A549 treated with AZD9567 at 1 μM for 4 hours (cell line): Measurements from ENCODE around the gene TERF2IP. TPM values are rescaled to one million over a fixed set of nuclear protein-coding genes. Genes with fewer than 3 reads are reported as not detected.

Experiments used
- total RNA-seq: library from RNA; stranded (reverse); fragments of 200-300 nt; extraction: Qiagen RNA extraction; gene quantifications from 5 replicates; pipeline ENCODE4 v1.2.3, GENCODE V29; 2022; ENCODE audit not compliant: insufficient read depth

TERF2IP gene, protein sequence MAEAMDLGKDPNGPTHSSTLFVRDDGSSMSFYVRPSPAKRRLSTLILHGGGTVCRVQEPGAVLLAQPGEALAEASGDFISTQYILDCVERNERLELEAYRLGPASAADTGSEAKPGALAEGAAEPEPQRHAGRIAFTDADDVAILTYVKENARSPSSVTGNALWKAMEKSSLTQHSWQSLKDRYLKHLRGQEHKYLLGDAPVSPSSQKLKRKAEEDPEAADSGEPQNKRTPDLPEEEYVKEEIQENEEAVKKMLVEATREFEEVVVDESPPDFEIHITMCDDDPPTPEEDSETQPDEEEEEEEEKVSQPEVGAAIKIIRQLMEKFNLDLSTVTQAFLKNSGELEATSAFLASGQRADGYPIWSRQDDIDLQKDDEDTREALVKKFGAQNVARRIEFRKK
- 45.4 to 51.7 TPM (median 47.7 TPM) in 5 replicates for total RNA-seq

GRCh38 chr16:75647492-75648264 is at the start of gene TERF2IP, which contains the start of gene KARS1:
TERF2IP (plus strand) TSS chr16:75647773; CDS start chr16:75647883, 110 bp downstream.
KARS1 (minus strand) TSS chr16:75647665; CDS start chr16:75647639, 26 bp downstream.

DNA sequence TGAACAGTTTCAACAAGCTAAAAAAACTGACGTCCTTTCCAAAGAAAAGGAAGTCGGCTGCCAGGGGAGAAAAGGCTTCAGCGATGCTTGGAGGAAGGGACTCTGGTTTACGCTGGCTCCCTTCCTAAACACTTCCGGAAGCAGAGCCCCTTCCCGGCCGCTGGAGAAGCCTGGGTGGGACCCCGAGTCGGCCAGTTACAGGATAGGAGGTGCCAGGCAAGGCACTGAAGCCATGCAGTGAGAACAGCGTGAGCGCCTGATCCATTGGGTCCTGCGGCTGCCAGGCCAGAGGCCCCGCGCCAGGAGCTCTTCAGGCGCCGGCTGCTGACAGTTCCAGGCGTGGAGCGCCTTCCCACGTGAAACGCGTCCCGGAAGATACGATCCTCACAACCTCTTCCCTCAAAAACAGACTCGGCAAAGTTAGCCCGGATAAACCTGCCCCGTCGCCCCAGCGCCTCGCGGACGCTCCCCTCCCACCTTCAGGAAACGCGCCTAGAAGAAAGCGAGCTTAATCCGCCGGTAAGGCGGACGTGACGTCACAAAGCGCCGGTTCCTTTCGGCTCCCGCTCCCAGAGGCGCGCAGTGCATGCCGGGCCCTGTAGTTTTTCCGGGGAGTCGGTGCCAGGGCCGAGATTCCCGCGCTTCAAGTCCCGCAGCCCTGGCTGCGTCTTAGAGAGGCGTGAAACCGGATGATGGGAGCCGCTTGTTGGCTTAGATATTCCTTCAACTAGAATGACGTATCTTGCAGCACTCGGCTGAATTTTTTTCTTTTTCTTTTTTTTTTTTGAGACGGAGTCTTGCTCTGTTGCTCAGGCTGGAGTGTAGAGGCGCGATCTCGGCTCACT is 24.6 kb upstream of the TERF2IP start, which contains the start of gene ADAT1:
Gene ADAT1 (minus strand): TSS at position 521 of the 845 bp plus-strand sequence. CDS start 2,482 bp downstream, outside the sequence.

DNA sequence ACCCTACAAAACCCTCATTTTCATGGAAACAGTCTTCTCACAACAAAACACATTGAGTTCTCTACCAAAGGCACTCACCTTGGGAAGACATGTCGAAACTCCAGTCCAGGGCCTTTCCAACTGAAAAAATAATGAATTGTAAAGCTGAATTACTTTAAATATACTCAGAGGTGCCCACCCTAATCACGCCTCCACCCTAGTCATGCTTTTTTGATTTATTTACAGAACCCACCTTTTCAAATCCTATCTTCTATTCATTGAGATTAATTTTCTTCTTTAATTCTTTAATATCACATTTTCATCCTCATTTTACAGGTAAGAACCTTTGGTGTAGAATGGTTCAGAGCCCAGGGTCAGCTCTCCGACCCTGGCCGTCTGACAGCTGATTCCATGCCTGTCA is 29.3 kb downstream of the TERF2IP start, which contains the start of gene CPHXL2:
Gene CPHXL2 (minus strand): TSS at position 101 of the 400 bp plus-strand sequence. CDS start 10 bp downstream, at position 91.

GRCh38 chr16:75701361-75701760 is 53.8 kb downstream of the TERF2IP start, which contains the start of gene DUXB:
DUXB (minus strand) TSS chr16:75701461; CDS start chr16:75701418, 43 bp downstream.

Other genes starting within 250 kb of the TERF2IP start
- gene CFDP1, start 214.3 kb upstream of the TERF2IP start, total RNA-seq: 53.9 to 76.5 TPM (median 61.0 TPM) in 5 replicates
- gene TMEM170A, start 183.1 kb upstream of the TERF2IP start, total RNA-seq: 15.2 to 18.3 TPM (median 16.9 TPM) in 5 replicates
- gene CHST6, start 152.3 kb upstream of the TERF2IP start, total RNA-seq: 0.12 to 0.20 TPM (median 0.14 TPM) in 4 of 5 replicates, not detected in the other
- 0.03 to 0.18 TPM (median 0.03 TPM) in 3 of 5 replicates, not detected in the others for gene CHST5, start 111.7 kb upstream of the TERF2IP start, total RNA-seq
- 9.4 to 12.9 TPM (median 10.5 TPM) in 5 replicates for gene TMEM231, start 91.5 kb upstream of the TERF2IP start, total RNA-seq
- 76.4 to 95.7 TPM (median 90.8 TPM) in 5 replicates for gene GABARAPL2, start 81.4 kb upstream of the TERF2IP start, total RNA-seq
- gene ADAT1, start 24.5 kb upstream of the TERF2IP start, total RNA-seq: 28.4 to 40.0 TPM (median 39.5 TPM) in 5 replicates
- 155 to 203 TPM (median 165 TPM) in 5 replicates for gene KARS1, start 108 bp upstream of the TERF2IP start, total RNA-seq
- not detected in 5 replicates for gene CPHXL2, start 29.2 kb downstream of the TERF2IP start, total RNA-seq
- 0.07 TPM in 1 of 5 replicates, not detected in the others for gene DUXB, start 53.7 kb downstream of the TERF2IP start, total RNA-seq
- gene CPHXL, start 78.7 kb downstream of the TERF2IP start, total RNA-seq: not detected in 5 replicates